Hematopoietic multipotent progenitor cell treated with erythropoietin and hydrocortisone succinate and interleukin-3 and kit ligand, for 4 days (in vitro differentiated cells): ENCODE results near the gene FAM32A.
"Not testable (repeated sequence)": the region's sequence is repeated elsewhere in the genome, so short reads cannot be mapped to it uniquely, and the experiment has no call there.

ENCODE experiments used
- DNase-seq: peaks from one replicate; pipeline ENCODE4 v3.0.0-alpha.2; 2015

FAM32A gene

GRCh38 chr19:16166417-16166816 lies 18.8 kb upstream of the FAM32A start:
- no peak for DNase-seq

- no peak for DNase-seq
Observed at GRCh38 chr19:16167055-16167454, 18.2 kb upstream of the FAM32A start.

- DNase-seq, result peak; percentile 95
Observed at GRCh38 chr19:16168465-16169081, 16.6 kb upstream of the FAM32A start.

GRCh38 chr19:16170134-16170533 lies 15.1 kb upstream of the FAM32A start:
- DNase-seq, result no peak

GRCh38 chr19:16175954-16176353 lies 9.3 kb upstream of the FAM32A start:
- no peak for DNase-seq

- DNase-seq, result not testable (repeated sequence)
Observed at GRCh38 chr19:16178866-16179265, 6.3 kb upstream of the FAM32A start.

GRCh38 chr19:16180611-16181010 lies 4.6 kb upstream of the FAM32A start:
- DNase-seq, result no peak

- DNase-seq, result no peak
Observed at GRCh38 chr19:16184665-16185122, 516 bp upstream of the FAM32A start.

- DNase-seq, result peak; percentile 80
Observed at GRCh38 chr19:16185768-16186123, 536 bp downstream of the FAM32A start.

GRCh38 chr19:16188521-16188920 lies 3.3 kb downstream of the FAM32A start:
- DNase-seq, result no peak

GRCh38 chr19:16190198-16190597 lies 5.0 kb downstream of the FAM32A start:
- DNase-seq, result no peak

- DNase-seq, result no peak
Observed at GRCh38 chr19:16190736-16191135, 5.5 kb downstream of the FAM32A start.

GRCh38 chr19:16191216-16191908 lies 6.2 kb downstream of the FAM32A start:
- DNase-seq, result peak; percentile 19

- no peak for DNase-seq
Observed at GRCh38 chr19:16193466-16193865, 8.3 kb downstream of the FAM32A start.

GRCh38 chr19:16197188-16197621 lies 12.0 kb downstream of the FAM32A start:
- no peak for DNase-seq

GRCh38 chr19:16197622-16198369 lies 12.6 kb downstream of the FAM32A start, which contains the start of gene AP1M1:
TSS of gene AP1M1 (plus strand) at chr19:16197911. CDS start at chr19:16198027, 116 bp downstream.
- peak; percentile 99 for DNase-seq

GRCh38 chr19:16198370-16198651 lies 13.1 kb downstream of the FAM32A start:
- DNase-seq, result peak; percentile 39

- no peak for DNase-seq
Observed at GRCh38 chr19:16199275-16199932, 14.2 kb downstream of the FAM32A start.

GRCh38 chr19:16200038-16201010 lies 15.1 kb downstream of the FAM32A start:
- DNase-seq, result peak; percentile 41

- no peak for DNase-seq
Observed at GRCh38 chr19:16201011-16201391, 15.8 kb downstream of the FAM32A start.

- DNase-seq, result no peak
Observed at GRCh38 chr19:16202320-16203255, 17.4 kb downstream of the FAM32A start.
